ENCODE results near the gene FANCE. TPM values are rescaled to one million over a fixed set of nuclear protein-coding genes. Genes with fewer than 3 reads are reported as not detected.

The FANCE gene
- total RNA-seq, 1 experiment from 2014 or later, result 13.3 TPM

DNA sequence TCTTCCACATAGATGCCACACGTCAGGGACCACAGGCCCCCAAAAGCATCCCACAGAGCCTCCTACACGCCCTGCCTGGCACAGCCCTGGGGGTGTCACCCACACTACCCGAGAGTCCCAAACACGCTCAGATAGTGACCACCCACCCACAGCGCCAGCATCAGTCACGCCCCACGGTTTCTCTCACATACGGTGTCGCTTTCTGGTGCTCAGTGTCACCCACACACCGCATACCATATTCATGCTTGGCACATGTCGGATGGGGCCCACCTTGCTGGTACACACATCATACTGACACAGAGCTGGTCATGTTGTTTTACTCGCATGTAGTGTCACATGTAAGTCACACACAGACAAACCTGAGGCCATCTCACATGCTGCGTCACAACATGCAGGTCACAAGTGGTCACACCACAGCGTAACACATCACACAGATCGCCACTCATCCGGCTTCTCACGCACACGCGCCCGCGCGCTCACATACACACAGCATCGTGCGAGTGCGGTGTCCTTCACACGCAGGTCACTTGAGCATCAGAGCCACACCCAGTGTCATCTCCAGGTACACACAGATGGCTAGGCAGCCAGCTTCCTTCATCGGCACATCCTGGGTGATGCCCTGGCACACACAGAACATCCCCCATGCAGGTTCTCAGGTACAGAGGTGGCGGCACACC, 41.3 kb downstream of the FANCE start:
- no peak overlapping the region for H3K4me3 Mint-ChIP-seq (ENCODE audit: unreplicated experiment)
- no peak for DNase-seq (ENCODE audit: unreplicated experiment)
- ChIA-PET CTCF (no interaction called here), POLR2A (no interaction called here)
- intact Hi-C loops (cut with micrococcal nuclease), result no loop called here
- H3K27me3 Mint-ChIP-seq (ENCODE audit: insufficient read depth, unreplicated experiment), result no peaks in the 10 kb centered on the region
- no peak for TF ChIP-seq CTCF (IDR thresholded peaks at IDR 0.05; ENCODE audit: unreplicated experiment)
- no peaks in the 10 kb centered on the region for H3K36me3 Mint-ChIP-seq (ENCODE audit: insufficient read depth, unreplicated experiment)
- H3K27ac Mint-ChIP-seq (ENCODE audit: low read depth, unreplicated experiment), result no peak overlapping the region
- no TSS peak for BruUV-seq (replicated peaks)
- no peaks in the 10 kb centered on the region for H3K9me3 Mint-ChIP-seq (ENCODE audit: unreplicated experiment)
- peaks cover 22% of the 10 kb centered on the region for H3K4me1 Mint-ChIP-seq (ENCODE audit: insufficient read depth, unreplicated experiment)

GRCh38 chr6:35494161-35494563, 42.0 kb downstream of the FANCE start:
- no peak for TF ChIP-seq CTCF (IDR thresholded peaks at IDR 0.05; ENCODE audit: unreplicated experiment)
- CTCF ChIA-PET, result no interaction called here
- POLR2A ChIA-PET, result interaction anchor here (0.8 to 4.7 kb wide), 2 partner anchors 24 to 107 kb away, joined by 6 to 45 read pairs; partner anchors contain the start of gene RPL10A
- Mint-ChIP-seq H3K4me3 (ENCODE audit: unreplicated experiment) (no peak overlapping the region), H3K36me3 (ENCODE audit: insufficient read depth, unreplicated experiment) (no peaks in the 10 kb centered on the region), H3K4me1 (ENCODE audit: insufficient read depth, unreplicated experiment) (peaks cover 26% of the 10 kb centered on the region), H3K9me3 (ENCODE audit: unreplicated experiment) (no peaks in the 10 kb centered on the region), H3K27ac (ENCODE audit: low read depth, unreplicated experiment) (no peak overlapping the region), H3K27me3 (ENCODE audit: insufficient read depth, unreplicated experiment) (no peaks in the 10 kb centered on the region)
- DNase-seq (ENCODE audit: unreplicated experiment), result no peak
- BruUV-seq (replicated peaks), result no TSS peak
- intact Hi-C loops (cut with micrococcal nuclease), result no loop called here

DNA sequence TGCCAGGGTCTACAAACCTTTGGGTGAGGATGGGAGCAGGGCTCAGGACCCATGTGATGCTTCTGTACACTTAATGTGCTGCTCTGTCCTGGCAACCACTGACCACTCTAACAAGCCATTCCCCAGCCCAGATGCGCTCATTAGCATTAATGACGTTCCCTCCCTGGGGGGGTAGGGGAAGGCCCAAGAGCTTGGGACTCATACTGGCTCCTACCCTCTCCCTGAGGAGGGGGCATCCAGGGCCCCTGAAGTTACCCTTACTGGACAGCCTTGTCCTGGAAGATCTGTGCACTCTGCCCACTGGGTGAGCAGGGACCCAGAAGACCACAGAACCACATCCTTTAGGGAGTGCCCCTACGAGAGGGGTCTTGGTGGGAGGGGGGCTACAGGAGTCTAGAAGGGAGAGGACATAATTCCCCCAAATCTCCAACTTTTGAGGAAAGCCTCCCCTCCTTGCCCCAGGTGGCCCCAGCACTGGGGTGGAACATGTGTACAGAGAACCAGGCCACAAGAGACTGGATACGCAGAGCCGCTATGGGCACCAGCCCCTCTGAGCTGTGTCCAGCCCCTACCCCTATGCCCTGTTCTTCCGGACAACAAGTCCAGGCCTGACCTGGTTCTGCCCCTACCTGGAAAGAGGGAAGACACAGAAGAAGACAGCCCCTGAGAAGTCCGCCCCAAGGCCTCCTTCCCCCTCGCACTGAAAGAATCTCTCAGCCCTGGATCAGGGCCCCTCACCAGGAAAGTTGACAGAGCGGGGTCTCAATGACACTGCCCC, 43.3 kb downstream of the FANCE start:
- no peaks in the 10 kb centered on the region for H3K36me3 Mint-ChIP-seq (ENCODE audit: insufficient read depth, unreplicated experiment)
- H3K9me3 Mint-ChIP-seq (ENCODE audit: unreplicated experiment), result no peaks in the 10 kb centered on the region
- BruUV-seq (replicated peaks), result TSS peak; percentile 32
- H3K27ac Mint-ChIP-seq (ENCODE audit: low read depth, unreplicated experiment), result no peak overlapping the region
- no peaks in the 10 kb centered on the region for H3K27me3 Mint-ChIP-seq (ENCODE audit: insufficient read depth, unreplicated experiment)
- peaks cover 26% of the 10 kb centered on the region for H3K4me1 Mint-ChIP-seq (ENCODE audit: insufficient read depth, unreplicated experiment)
- peak overlapping the region; percentile 73 for H3K4me3 Mint-ChIP-seq (ENCODE audit: unreplicated experiment)
- DNase-seq (ENCODE audit: unreplicated experiment), result no peak
- ChIA-PET CTCF (interaction anchor here (0.7 kb wide), 1 partner anchor 909 kb away, joined by 3 read pairs; no protein-coding TSS in a partner anchor), POLR2A (interaction anchor here (0.5 to 4.7 kb wide), 10 partner anchors 9 to 534 kb away, joined by 3 to 45 read pairs (median 4); partner anchors contain the start of gene RPL10A)
- no peak for TF ChIP-seq CTCF (IDR thresholded peaks at IDR 0.05; ENCODE audit: unreplicated experiment)
- intact Hi-C loops (cut with micrococcal nuclease), result no loop called here
